Activated CD8-positive, alpha-beta T cell treated with anti-CD3 and anti-CD28 coated beads for 36 hours (primary cell): Measurements from ENCODE around the gene COG4. TPM values are rescaled to one million over a fixed set of nuclear protein-coding genes. Genes with fewer than 3 reads are reported as not detected.

Experiments used
- ATAC-seq: fragments of 200-7000 bp; cut with Tn5 transposase; one replicate; pipeline ENCODE4 v1.10.0; 2021; ENCODE audit warnings: mild to moderate bottlenecking, moderate library complexity
- CTCF ChIA-PET: fragments of 350-600 bp; sonication (Branson Sonifier 250); formaldehyde crosslinking; loops from one replicate; lab custom pipeline; 2021; ENCODE audit warnings: antibody characterized with exemption; lab: Charles Lee
- POLR2A ChIA-PET: fragments of 350-600 bp; sonication (Branson Sonifier 250); formaldehyde crosslinking; loops from one replicate; lab custom pipeline; 2021; ENCODE audit warnings: antibody characterized with exemption; lab: Charles Lee
- DNase-seq: peaks from one replicate; pipeline ENCODE4 v3.0.0-alpha.2; 2020
- H3K27ac Mint-ChIP-seq: one replicate; pipeline ENCODE4 v1.8.0; 2021; ENCODE audit warnings: mild to moderate bottlenecking, mixed read lengths
- H3K27me3 Mint-ChIP-seq: one replicate; pipeline ENCODE4 v1.8.0; 2021; ENCODE audit warnings: mixed read lengths
- H3K36me3 Mint-ChIP-seq: one replicate; pipeline ENCODE4 v1.8.0; 2021; ENCODE audit warnings: low read depth, mixed read lengths
- H3K4me1 Mint-ChIP-seq: one replicate; pipeline ENCODE4 v1.8.0; 2021; ENCODE audit warnings: low read depth, mixed read lengths
- H3K4me3 Mint-ChIP-seq: one replicate; pipeline ENCODE4 v1.8.0; 2021; ENCODE audit warnings: mild to moderate bottlenecking, moderate library complexity, mixed read lengths
- H3K9me3 Mint-ChIP-seq: one replicate; pipeline ENCODE4 v1.8.0; 2021; ENCODE audit warnings: mixed read lengths
- CTCF ChIP-seq: fragments of 200-600 bp; IDR thresholded peaks from one replicate; pipeline ENCODE4 v1.8.0; 2022; ENCODE audit warnings: antibody characterized with exemption, mild to moderate bottlenecking
- intact Hi-C: fragments of 100-400 bp; cut with micrococcal nuclease; formaldehyde crosslinking; loops from one replicate; pipeline ENCODE4 v1.10.0; 2022
- total RNA-seq, 2 experiments: library from RNA; stranded (reverse); gene quantifications; one replicate each; pipeline ENCODE4 v1.2.3, GENCODE V29; 2021

COG4 gene
- total RNA-seq, 2 experiments from 2014 or later = 38.0 to 39.0 TPM

DNA sequence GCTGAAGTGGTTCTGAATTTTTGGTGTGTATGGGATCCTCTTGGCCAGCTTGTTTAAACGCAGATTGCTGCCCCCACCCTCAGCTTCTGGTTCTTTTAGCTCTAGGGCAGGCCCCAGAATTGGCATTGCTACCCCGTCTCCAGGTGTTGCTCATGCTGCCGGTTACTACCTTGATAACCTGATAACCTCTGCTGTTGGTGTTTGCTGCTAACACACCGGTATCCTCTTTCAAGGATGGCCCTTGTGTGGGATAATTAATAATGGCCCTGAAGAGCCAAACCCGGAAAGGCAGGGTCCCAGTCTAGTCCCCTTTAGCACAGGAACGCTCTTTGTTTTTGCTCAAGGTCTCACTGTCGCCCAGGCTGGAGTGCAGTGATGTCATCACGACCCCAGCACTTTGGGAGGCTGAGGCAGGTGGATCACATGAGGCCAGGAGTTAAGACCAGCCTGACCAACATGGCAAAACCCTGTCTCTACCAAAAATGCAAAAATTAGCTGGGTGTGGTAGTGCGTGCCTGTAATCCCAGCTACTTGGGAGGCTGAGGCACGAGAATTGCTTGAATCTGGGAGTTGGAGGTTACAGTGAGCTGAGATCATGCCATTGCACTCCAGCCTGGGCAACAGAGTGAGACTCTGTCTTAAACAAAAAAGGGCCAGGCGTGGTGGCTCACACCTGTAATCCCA, 83.2 kb downstream of the COG4 start:
- no peak overlapping the region for H3K27ac Mint-ChIP-seq
- ATAC-seq (no peak), DNase-seq (no peak)
- H3K36me3 Mint-ChIP-seq = peaks cover 2% of the 10 kb centered on the region
- no peaks in the 10 kb centered on the region for H3K9me3 Mint-ChIP-seq
- POLR2A ChIA-PET = interaction anchor here (1.0 to 3.0 kb wide), 4 partner anchors 14 to 60 kb away, joined by 3 to 23 read pairs (median 6); partner anchors contain the start of gene FCSK
- H3K27me3 Mint-ChIP-seq = no peaks in the 10 kb centered on the region
- no peak for TF ChIP-seq CTCF
- CTCF ChIA-PET = interaction anchor here (1.2 kb wide), 1 partner anchor 14 kb away, joined by 4 read pairs; the partner anchor contains the start of gene FCSK
- peak overlapping the region; percentile 89 for H3K4me3 Mint-ChIP-seq
- intact Hi-C loops = no loop called here
- peaks cover 32% of the 10 kb centered on the region for H3K4me1 Mint-ChIP-seq

GRCh38 chr16:70438969-70439862, 84.1 kb downstream of the COG4 start, which contains the start of gene ST3GAL2:
Gene ST3GAL2 (minus strand): TSS chr16:70439100. CDS start chr16:70398530, 40,570 bp downstream.
- CTCF ChIA-PET = interaction anchor here (1.2 to 1.5 kb wide), 3 partner anchors 15 to 70 kb away, joined by 3 to 5 read pairs (median 5); no protein-coding TSS in a partner anchor
- POLR2A ChIA-PET = interaction anchor here (0.5 to 3.0 kb wide), 11 partner anchors 10 to 93 kb away, joined by 3 to 23 read pairs (median 4); partner anchors contain the start of genes DDX19A and FCSK
- H3K4me3 Mint-ChIP-seq = peak within 1 kb of the TSS; percentile 95
- H3K4me1 Mint-ChIP-seq = peaks cover 37% of the 10 kb centered on the region
- peak; percentile 96 for DNase-seq
- peak within 1 kb of the TSS; percentile 91 for H3K27ac Mint-ChIP-seq
- intact Hi-C loops = loop anchor here (5.0 kb wide), 1 partner anchor 57 kb away; no protein-coding TSS in a partner anchor
- no peaks in the 10 kb centered on the region for H3K9me3 Mint-ChIP-seq
- H3K36me3 Mint-ChIP-seq = peaks cover 3% of the 10 kb centered on the region
- TF ChIP-seq CTCF = no peak
- ATAC-seq = peak; percentile 97
- H3K27me3 Mint-ChIP-seq = no peaks in the 10 kb centered on the region

- Mint-ChIP-seq H3K27me3 (no peaks in the 10 kb centered on the region), H3K27ac (peak overlapping the region; percentile 86), H3K9me3 (no peaks in the 10 kb centered on the region), H3K36me3 (peaks cover 8% of the 10 kb centered on the region), H3K4me3 (peak overlapping the region; percentile 95), H3K4me1 (peaks cover 42% of the 10 kb centered on the region)
- ChIA-PET CTCF (interaction anchor here (0.6 to 1.5 kb wide), 4 partner anchors 9 to 69 kb away, joined by 3 to 6 read pairs (median 5); no protein-coding TSS in a partner anchor), POLR2A (interaction anchor here (0.5 to 3.0 kb wide), 12 partner anchors 9 to 92 kb away, joined by 3 to 23 read pairs (median 4); partner anchors contain the start of genes DDX19A and FCSK)
- DNase-seq (no peak), ATAC-seq (no peak)
- TF ChIP-seq CTCF = no peak
- intact Hi-C loops = loop anchor here (5.0 kb wide), 1 partner anchor 56 kb away; no protein-coding TSS in a partner anchor
Observed at GRCh38 chr16:70438585-70438968, 84.8 kb downstream of the COG4 start.

- ATAC-seq = no peak
- H3K4me1 Mint-ChIP-seq = peaks cover 49% of the 10 kb centered on the region
- ChIA-PET CTCF (interaction anchor here (0.6 to 1.5 kb wide), 6 partner anchors 9 to 70 kb away, joined by 3 to 6 read pairs (median 4); no protein-coding TSS in a partner anchor), POLR2A (interaction anchor here (0.6 to 3.0 kb wide), 11 partner anchors 8 to 85 kb away, joined by 3 to 23 read pairs (median 4); partner anchors contain the start of genes COG4 and FCSK)
- intact Hi-C loops = loop anchor here (5.0 kb wide), 1 partner anchor 56 kb away; no protein-coding TSS in a partner anchor
- peak overlapping the region; percentile 95 for H3K4me3 Mint-ChIP-seq
- DNase-seq = peak; percentile 53
- no peaks in the 10 kb centered on the region for H3K9me3 Mint-ChIP-seq
- H3K27ac Mint-ChIP-seq = peak overlapping the region; percentile 86
- TF ChIP-seq CTCF = no peak
- H3K36me3 Mint-ChIP-seq = peaks cover 8% of the 10 kb centered on the region
- H3K27me3 Mint-ChIP-seq = no peaks in the 10 kb centered on the region
Observed at GRCh38 chr16:70437582-70438557, 85.5 kb downstream of the COG4 start.
